ENCODE measurements around the gene PPFIA2. TPM values are rescaled to one million over a fixed set of nuclear protein-coding genes. Genes with fewer than 3 reads are reported as not detected.

The PPFIA2 gene
- total RNA-seq, 1 experiment from 2014 or later = 1.1 TPM

DNA sequence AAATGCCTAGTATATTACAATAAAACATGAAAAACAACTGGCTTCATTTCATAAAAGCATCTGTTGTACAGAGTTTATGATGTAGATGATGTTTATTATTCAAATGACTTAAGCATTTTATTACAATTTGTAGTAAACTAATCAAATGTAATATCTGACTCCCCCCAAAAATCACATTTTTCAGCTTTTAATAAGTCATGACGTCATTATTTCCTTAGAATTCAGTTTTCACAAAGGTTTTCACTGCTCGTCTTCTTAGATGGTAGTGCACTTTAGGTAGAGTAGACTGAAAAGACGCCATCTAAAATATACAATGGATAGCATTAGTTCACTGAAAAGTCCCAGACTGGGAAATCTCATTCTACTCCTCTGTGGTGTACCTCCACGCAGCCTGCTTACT lies 499.8 kb downstream of the PPFIA2 start:
- Mint-ChIP-seq H3K4me3 (no peak overlapping the region), H3K27me3 (ENCODE audit: low read depth) (no peaks in the 10 kb centered on the region), H3K4me1 (peaks cover 35% of the 10 kb centered on the region), H3K36me3 (no peaks in the 10 kb centered on the region), H3K27ac (no peak overlapping the region), H3K9me3 (no peaks in the 10 kb centered on the region)
- ATAC-seq (no peak), DNase-seq (ENCODE audit: low spot score) (no peak)
- ChIA-PET POLR2A (no interaction called here), CTCF (no interaction called here)
- TF ChIP-seq, protein P1, sequence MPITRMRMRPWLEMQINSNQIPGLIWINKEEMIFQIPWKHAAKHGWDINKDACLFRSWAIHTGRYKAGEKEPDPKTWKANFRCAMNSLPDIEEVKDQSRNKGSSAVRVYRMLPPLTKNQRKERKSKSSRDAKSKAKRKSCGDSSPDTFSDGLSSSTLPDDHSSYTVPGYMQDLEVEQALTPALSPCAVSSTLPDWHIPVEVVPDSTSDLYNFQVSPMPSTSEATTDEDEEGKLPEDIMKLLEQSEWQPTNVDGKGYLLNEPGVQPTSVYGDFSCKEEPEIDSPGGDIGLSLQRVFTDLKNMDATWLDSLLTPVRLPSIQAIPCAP (CRISPR knock-in tag; IDR thresholded peaks at IDR 0.05) = no peak
- TF ChIP-seq ZNF232 (CRISPR knock-in tag; IDR thresholded peaks at IDR 0.05) = no peak
- TF ChIP-seq, protein P2, sequence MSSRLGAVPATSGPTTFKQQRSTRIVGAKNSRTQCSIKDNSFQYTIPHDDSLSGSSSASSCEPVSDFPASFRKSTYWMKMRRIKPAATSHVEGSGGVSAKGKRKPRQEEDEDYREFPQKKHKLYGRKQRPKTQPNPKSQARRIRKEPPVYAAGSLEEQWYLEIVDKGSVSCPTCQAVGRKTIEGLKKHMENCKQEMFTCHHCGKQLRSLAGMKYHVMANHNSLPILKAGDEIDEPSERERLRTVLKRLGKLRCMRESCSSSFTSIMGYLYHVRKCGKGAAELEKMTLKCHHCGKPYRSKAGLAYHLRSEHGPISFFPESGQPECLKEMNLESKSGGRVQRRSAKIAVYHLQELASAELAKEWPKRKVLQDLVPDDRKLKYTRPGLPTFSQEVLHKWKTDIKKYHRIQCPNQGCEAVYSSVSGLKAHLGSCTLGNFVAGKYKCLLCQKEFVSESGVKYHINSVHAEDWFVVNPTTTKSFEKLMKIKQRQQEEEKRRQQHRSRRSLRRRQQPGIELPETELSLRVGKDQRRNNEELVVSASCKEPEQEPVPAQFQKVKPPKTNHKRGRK (CRISPR knock-in tag; IDR thresholded peaks at IDR 0.05; ENCODE audit: borderline replicate concordance) = no peak
- TF ChIP-seq SMAD3 (CRISPR knock-in tag; IDR thresholded peaks at IDR 0.05; ENCODE audit: borderline replicate concordance) = no peak
- TF ChIP-seq TP53 (CRISPR knock-in tag; IDR thresholded peaks at IDR 0.05) = no peak
- TF ChIP-seq TEAD4 (CRISPR knock-in tag; IDR thresholded peaks at IDR 0.05) = no peak

DNA sequence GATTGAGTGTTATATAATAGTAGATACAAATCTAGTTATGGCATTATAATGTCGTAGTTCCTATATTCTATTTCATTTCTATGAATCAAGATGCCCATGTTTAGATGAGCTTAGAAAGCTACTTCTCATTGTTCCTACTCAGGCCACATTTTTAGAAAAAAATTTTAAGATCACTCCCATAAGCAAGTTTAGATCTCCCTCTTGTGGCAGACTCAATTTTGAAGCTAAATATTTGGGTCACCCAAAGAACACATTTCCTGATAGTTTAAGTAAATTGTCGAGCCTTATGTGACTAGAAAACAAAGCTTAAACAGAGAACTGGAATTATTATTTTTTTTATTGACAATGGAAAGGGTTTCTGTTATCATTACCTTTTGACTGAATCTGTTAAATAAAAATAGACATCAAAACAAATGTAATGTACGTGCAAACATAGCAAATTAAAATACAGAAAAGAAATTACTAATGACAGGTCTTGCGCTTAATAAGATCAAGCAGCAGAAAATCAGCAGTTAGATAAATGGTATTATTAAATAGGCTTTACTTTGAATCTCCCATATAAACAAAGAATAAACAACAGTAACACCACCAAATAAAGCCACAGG lies 501.1 kb downstream of the PPFIA2 start:
- Mint-ChIP-seq H3K4me1 (peaks cover 35% of the 10 kb centered on the region), H3K4me3 (no peak overlapping the region), H3K27ac (no peak overlapping the region), H3K27me3 (ENCODE audit: low read depth) (no peaks in the 10 kb centered on the region), H3K36me3 (no peaks in the 10 kb centered on the region), H3K9me3 (no peaks in the 10 kb centered on the region)
- CTCF ChIA-PET = interaction anchor here (0.6 to 1.9 kb wide), 25 partner anchors 8 to 844 kb away, joined by 3 to 11 read pairs (median 3); partner anchors contain the start of gene LIN7A
- DNase-seq (ENCODE audit: low spot score) (no peak), ATAC-seq (no peak; the same call in 1 of the 2 replicates)
- TF ChIP-seq, protein P3, sequence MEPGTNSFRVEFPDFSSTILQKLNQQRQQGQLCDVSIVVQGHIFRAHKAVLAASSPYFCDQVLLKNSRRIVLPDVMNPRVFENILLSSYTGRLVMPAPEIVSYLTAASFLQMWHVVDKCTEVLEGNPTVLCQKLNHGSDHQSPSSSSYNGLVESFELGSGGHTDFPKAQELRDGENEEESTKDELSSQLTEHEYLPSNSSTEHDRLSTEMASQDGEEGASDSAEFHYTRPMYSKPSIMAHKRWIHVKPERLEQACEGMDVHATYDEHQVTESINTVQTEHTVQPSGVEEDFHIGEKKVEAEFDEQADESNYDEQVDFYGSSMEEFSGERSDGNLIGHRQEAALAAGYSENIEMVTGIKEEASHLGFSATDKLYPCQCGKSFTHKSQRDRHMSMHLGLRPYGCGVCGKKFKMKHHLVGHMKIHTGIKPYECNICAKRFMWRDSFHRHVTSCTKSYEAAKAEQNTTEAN (CRISPR knock-in tag; IDR thresholded peaks at IDR 0.05) = no peak
- TF ChIP-seq, protein P4, sequence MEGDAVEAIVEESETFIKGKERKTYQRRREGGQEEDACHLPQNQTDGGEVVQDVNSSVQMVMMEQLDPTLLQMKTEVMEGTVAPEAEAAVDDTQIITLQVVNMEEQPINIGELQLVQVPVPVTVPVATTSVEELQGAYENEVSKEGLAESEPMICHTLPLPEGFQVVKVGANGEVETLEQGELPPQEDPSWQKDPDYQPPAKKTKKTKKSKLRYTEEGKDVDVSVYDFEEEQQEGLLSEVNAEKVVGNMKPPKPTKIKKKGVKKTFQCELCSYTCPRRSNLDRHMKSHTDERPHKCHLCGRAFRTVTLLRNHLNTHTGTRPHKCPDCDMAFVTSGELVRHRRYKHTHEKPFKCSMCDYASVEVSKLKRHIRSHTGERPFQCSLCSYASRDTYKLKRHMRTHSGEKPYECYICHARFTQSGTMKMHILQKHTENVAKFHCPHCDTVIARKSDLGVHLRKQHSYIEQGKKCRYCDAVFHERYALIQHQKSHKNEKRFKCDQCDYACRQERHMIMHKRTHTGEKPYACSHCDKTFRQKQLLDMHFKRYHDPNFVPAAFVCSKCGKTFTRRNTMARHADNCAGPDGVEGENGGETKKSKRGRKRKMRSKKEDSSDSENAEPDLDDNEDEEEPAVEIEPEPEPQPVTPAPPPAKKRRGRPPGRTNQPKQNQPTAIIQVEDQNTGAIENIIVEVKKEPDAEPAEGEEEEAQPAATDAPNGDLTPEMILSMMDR (IDR thresholded peaks at IDR 0.05) = peak; percentile 22; the same call in 1 of the 2 replicates
- POLR2A ChIA-PET = no interaction called here

DNA sequence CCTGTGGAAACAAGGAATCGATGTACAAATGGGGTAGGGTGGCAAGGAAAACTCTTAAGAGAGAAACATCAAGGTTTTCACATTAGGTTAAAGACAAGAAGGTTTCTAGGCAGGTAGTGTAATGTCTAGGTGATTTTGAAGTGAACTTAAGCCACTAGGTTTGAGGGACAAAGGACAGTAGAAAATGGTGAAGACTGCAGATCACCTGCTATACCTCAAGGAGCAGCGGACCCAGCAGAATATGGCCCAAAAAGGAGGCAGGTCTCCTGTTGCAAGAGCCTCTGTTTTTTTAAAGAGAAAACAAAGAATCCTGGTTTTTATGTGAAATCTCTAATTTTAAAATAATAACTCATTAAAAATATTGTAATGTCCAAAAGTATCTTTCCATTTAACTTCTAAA lies 503.2 kb downstream of the PPFIA2 start:
- Mint-ChIP-seq H3K4me3 (no peak overlapping the region), H3K27ac (peak overlapping the region; percentile 37; the same call in 1 of the 2 replicates), H3K4me1 (peaks cover 20% of the 10 kb centered on the region), H3K9me3 (no peaks in the 10 kb centered on the region), H3K36me3 (no peaks in the 10 kb centered on the region), H3K27me3 (ENCODE audit: low read depth) (no peaks in the 10 kb centered on the region)
- ATAC-seq = peak; percentile 73
- DNase-seq (ENCODE audit: low spot score) = no peak
- POLR2A ChIA-PET = no interaction called here
- CTCF ChIA-PET = interaction anchor here (1.0 kb wide), 1 partner anchor 419 kb away, joined by 3 read pairs; no protein-coding TSS in a partner anchor
- TF ChIP-seq ZNF317 (CRISPR knock-in tag; IDR thresholded peaks at IDR 0.05; ENCODE audit: borderline replicate concordance, low read depth) = no peak
- no peak for TF ChIP-seq JAZF1 (CRISPR knock-in tag; IDR thresholded peaks at IDR 0.05)
- TF ChIP-seq ZNF219 (CRISPR knock-in tag; IDR thresholded peaks at IDR 0.05; ENCODE audit: borderline replicate concordance) = no peak
- TF ChIP-seq, protein P1 (CRISPR knock-in tag; IDR thresholded peaks at IDR 0.05) = no peak
- TF ChIP-seq, protein P5, sequence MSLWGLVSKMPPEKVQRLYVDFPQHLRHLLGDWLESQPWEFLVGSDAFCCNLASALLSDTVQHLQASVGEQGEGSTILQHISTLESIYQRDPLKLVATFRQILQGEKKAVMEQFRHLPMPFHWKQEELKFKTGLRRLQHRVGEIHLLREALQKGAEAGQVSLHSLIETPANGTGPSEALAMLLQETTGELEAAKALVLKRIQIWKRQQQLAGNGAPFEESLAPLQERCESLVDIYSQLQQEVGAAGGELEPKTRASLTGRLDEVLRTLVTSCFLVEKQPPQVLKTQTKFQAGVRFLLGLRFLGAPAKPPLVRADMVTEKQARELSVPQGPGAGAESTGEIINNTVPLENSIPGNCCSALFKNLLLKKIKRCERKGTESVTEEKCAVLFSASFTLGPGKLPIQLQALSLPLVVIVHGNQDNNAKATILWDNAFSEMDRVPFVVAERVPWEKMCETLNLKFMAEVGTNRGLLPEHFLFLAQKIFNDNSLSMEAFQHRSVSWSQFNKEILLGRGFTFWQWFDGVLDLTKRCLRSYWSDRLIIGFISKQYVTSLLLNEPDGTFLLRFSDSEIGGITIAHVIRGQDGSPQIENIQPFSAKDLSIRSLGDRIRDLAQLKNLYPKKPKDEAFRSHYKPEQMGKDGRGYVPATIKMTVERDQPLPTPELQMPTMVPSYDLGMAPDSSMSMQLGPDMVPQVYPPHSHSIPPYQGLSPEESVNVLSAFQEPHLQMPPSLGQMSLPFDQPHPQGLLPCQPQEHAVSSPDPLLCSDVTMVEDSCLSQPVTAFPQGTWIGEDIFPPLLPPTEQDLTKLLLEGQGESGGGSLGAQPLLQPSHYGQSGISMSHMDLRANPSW (CRISPR knock-in tag; conservative IDR thresholded peaks at IDR 0.05; ENCODE audit: low read depth) = no peak
- TF ChIP-seq, protein P6, sequence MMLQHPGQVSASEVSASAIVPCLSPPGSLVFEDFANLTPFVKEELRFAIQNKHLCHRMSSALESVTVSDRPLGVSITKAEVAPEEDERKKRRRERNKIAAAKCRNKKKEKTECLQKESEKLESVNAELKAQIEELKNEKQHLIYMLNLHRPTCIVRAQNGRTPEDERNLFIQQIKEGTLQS (CRISPR knock-in tag; conservative IDR thresholded peaks at IDR 0.05) = no peak
- no peak for TF ChIP-seq CBFB (CRISPR knock-in tag; IDR thresholded peaks at IDR 0.05; ENCODE audit: low read depth)
- no peak for TF ChIP-seq RORB (CRISPR knock-in tag; IDR thresholded peaks at IDR 0.05)
- TF ChIP-seq, protein P7, sequence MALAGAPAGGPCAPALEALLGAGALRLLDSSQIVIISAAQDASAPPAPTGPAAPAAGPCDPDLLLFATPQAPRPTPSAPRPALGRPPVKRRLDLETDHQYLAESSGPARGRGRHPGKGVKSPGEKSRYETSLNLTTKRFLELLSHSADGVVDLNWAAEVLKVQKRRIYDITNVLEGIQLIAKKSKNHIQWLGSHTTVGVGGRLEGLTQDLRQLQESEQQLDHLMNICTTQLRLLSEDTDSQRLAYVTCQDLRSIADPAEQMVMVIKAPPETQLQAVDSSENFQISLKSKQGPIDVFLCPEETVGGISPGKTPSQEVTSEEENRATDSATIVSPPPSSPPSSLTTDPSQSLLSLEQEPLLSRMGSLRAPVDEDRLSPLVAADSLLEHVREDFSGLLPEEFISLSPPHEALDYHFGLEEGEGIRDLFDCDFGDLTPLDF (CRISPR knock-in tag; IDR thresholded peaks at IDR 0.05) = no peak
- TF ChIP-seq, protein P8, sequence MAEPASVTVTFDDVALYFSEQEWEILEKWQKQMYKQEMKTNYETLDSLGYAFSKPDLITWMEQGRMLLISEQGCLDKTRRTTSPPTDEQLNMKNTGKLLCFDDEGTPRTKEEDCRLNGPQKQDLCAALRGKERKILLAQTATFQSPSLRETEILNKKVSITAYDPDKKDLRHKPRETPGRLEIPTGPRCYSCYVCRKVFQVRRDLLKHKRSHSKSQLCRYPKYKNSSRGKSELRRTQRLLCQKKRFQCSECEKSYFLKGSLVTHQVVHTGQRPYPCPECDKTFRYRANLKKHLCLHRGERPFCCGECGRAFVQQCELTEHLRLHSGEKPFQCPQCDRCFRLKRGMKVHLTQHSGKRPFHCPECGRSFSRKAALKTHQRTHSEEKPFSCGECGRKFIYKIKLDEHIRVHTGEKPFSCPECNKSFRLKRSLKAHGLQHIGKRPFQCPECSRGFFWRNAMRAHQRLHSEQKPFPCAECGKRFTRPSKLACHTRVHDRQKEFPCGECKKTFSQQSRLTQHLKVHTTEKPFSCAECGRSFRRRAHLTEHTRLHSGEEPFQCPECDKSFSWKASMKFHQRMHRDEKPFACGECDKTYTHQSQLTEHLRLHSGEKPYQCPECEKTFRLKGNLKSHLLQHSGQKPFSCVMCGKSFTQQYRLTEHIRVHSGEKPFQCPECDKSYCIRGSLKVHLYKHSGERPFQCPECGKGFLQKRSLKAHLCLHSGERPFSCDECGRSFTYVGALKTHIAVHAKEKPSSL (CRISPR knock-in tag; conservative IDR thresholded peaks at IDR 0.05) = no peak
- TF ChIP-seq ZNF263 (CRISPR knock-in tag; IDR thresholded peaks at IDR 0.05; ENCODE audit: low read depth) = no peak

Measured in WTC11 (cell line).